A204.1 (cell line): ENCODE results near the gene NUP42.
"Not testable (repeated sequence)": the region's sequence is repeated elsewhere in the genome, so short reads cannot be mapped to it uniquely, and the experiment has no call there.

Experiments
- FAIRE-seq: peaks from 2 replicates; lab custom pipeline; 2012; peaks lifted over from hg19 to GRCh38; lab: Jason Lieb, UNC

NUP42 gene

DNA sequence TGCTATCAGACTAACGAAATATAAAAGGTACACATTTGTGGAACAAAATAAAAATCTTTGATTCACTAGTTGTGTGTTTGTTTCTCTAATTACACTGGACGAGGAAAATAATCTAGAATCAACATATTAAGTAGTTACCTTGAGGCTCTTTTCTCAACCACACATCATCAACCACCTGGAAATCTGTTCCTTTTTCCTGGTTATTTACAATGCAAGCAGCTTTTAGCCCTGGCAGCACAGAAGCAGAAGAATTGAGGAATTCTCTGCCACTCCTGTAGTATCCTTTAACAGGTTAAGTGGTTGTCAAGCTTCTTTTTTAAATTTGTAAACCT is 23.7 kb downstream of the NUP42 start:
- no peak for FAIRE-seq

DNA sequence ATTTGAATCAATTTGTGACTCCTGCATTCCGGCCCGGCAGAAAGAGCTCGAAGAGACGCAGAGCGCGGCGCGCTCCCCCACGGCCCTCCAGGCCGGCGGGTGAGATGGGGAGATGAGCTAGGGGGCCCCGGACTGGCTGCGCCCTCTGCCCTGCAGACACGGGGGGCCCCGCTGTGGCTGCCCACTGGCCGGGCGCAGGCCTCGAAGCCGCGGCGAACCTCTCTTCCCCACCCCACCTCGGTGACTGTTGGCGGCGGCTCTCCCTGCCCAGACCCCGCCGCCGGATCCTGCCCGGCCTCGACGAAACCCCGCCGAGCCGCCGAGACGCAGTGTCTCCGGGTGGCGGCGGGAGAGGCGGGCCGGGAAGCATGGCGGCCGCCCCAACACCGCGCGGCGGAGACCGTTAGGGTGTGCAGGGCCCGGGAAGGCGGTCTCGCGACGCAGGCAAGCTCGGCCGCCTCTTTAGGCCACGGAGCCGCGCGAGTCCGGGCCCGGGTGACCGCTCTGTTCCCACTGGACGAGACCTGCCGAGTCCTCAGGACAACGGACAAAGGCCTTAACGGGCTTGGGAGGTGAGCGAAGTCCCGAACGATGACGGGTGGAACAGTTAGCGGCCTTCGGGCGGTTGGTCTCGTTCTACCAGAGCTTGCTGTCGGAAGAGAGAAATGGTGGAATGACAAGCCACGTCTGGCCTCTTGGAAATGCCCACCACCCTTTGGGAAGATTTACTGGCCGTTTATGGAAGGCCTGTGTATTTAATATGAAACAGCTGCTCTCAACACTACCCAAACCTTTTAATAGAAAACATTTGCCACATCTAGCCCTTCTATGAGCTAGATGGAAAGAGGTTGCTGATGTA is 24.3 kb downstream of the NUP42 start:
- no peak for FAIRE-seq

DNA sequence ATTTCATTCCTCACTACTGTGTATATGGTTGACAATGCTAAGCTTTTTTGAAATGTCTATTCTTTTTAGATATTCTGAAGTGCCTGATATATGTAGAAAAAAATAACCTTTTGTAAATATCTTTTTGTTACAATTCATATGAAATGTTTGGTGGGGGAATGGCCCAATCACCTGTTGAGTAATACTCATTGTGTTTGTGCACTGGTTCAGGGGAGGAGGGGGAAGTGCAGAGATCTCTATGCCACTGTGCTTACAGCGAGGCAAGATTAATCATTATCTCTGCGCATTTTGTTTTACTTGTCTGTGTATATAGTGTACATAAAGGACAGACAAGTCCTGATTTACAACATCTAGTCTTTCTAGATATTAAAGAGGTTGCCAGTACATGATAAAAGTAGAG is 25.2 kb downstream of the NUP42 start:
- FAIRE-seq, result no peak

DNA sequence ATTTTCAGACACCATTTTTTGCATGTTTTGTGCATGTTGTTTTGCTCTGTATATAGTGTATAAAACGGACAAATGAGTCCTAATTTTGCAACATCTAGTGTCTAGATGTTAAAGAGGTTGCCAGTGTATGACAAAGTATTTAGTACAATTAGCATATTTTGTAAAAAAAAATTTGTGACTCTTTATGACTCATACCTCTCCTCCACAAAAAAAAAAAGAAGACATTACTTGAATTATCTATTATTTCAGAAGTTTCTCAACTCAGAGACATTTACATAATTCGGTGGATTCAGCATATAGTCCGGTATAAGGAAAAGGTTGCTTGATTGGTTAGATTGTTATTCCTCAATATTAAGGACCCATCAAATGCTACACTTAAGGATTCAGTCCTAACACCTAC is 26.0 kb downstream of the NUP42 start:
- FAIRE-seq, result no peak

DNA sequence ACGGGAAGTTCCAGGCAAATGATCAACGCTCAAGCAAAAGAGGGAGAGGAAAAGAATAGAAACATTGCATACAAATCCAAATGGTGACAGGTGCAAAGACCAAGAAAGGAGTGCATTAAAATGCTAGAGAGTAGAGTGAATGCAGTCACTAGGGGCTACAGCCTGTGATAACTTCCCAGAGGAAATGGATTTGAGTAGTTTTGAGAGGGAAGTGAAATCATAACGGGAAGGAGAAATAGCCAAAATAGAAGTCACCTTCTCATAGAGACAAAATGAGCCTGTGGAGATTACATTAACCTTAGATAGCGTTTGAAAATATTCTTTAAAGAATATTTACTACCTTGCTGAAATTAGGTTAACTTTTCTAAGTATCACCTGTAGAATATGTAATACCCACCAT is 26.5 kb downstream of the NUP42 start:
- no peak for FAIRE-seq

DNA sequence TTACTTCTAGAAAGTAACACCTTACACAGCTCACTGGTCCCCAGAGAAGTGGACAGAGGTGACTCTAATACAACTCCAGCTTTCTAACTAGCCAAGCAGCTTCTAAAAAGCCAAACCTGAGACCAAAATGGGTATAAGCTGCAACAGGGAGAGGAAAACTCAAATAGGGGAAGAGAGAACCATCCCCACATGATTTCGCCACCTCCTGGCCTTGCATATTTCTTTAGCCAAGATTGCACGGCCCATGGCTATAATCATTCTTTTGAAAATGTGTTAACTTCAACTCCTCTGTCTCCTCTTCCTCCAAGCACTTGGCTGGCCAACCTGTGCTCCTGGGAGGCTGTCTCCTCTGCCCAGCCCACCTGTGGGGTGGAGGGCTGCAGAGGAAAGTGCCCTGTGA is 28.7 kb downstream of the NUP42 start:
- FAIRE-seq, result no peak

DNA sequence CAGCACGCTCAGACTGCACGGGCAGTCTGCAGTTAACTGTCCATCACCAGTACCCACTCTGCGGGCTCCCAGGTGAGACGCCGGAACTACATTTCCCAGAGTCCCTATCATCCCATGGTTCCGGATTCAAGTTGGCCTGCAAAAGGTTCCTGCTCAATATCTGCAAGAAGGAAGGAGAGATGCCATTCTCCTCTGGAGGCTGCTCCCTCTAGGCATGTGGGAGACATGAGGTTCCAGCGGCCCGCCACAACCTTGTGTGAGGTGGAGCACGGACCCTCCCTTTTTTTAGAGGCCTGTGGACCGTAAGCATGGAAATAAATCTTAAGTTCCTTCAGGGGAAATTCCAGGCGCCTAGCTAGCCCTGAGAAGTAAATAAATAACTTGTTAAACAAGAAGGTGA is 29.7 kb downstream of the NUP42 start:
- FAIRE-seq, result no peak

DNA sequence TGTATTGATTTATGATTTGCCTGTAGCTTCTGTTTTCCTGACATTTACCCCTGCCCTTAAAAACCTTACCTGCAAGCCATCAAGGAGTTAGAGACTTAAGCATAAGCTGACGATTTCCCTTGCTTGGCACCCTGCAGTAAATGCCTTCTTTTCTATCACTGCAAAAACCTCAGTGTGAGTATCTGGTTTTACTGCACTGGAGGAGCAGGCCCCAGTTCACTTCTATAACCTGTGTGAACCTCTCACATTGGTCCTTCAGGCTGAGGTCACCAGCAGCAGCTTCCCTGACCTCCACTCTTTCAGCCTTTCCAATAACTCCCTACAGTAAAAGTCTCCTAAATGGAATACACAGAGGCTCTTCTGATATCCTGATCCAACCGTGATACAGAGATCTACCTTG is 30.5 kb downstream of the NUP42 start:
- FAIRE-seq, result no peak

DNA sequence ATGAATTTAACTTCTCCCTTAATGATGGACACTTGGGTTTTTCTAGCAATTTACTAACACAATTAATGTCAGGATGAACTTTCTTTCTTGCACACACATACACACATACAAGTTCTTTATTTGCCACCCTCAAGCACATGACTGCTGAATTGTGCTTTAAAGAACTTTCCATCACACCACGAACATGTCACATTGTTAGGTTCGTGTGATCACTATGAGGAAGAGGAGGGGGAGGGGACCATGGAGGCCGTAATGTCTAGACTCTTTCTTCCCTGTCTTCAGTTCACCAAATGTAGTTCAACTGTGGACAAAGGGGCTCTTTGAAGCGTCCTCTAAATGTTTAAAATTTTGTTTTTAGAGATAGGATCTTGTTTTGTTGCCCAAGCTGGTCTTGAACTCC is 31.0 kb downstream of the NUP42 start:
- FAIRE-seq, result no peak

DNA sequence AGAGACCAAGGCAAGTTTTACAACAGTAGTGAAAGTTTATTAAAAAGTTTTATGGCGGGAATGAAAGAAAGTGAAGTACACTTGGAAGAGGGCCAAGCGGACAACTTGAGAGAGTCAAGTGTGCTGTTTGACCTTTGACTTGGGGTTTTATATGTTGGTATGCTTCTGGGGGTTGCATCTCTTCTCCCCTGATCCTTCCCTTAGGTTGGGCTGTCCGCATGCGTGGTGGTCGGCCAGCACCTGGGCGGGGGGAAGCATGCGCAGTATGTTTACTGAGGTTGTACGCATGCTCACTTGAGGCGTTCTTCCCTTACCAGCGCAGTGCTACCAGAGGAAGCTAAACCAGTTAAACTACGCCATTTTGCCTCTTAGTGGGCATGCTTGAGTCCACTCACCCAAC is 31.9 kb downstream of the NUP42 start:
- FAIRE-seq, result no peak

DNA sequence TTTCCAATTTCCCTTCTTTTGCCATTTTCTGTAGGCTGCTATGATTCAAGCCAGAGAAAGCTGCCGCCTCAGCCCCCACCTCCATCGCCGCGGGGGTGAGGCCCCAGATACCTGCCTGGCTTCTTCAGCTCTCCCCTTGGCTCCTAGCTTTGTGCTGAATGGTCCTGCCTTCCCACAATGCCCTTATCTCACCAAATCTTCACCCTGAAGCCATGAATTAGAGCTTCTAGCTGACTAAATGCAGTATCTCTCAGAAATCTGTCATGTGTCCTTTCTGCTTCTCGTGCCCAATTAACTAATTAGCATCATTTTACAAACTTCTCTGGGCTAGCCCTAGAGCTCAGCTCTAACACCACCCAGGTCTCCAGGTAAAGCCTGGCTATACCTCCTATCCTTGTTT is 32.6 kb downstream of the NUP42 start:
- FAIRE-seq, result no peak

DNA sequence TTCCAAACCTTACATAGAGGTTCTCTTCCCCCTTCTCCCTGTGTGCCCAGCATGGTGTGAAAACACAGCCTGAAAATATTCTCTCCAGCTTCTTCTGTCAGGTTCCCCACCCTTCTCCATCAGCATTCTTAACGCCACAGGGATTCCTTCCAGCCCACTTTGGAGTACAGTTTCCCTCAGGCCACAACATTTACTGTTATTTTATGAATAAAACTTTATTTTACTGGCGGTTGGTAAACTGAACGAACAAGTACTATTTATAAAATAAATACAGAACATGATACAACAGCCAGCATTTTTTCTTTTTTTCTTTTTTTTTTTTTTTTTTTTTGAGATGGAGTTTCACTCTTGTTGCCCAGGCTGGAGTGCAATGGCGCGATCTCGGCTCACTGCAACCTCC is 33.1 kb downstream of the NUP42 start:
- FAIRE-seq, result no peak

DNA sequence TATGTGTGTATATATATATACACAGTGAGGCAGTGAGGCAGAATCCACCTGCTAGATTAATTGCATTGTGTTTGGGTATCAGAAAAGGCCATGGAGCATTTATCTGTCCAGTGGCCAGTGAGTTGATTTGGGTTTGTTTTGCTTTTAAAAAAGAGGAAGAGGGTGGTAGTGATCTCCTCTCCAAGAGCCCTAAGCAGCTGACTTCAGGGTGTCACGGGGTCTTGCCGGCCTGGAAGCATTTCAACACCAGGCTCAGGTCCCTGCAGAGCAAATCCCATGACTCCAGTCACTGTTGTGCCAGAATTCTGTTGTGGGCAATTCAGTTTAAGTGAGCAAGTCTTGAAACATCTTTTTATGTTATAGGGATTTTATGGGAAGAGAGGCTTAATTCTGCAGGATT is 34.2 kb downstream of the NUP42 start:
- no peak for FAIRE-seq

DNA sequence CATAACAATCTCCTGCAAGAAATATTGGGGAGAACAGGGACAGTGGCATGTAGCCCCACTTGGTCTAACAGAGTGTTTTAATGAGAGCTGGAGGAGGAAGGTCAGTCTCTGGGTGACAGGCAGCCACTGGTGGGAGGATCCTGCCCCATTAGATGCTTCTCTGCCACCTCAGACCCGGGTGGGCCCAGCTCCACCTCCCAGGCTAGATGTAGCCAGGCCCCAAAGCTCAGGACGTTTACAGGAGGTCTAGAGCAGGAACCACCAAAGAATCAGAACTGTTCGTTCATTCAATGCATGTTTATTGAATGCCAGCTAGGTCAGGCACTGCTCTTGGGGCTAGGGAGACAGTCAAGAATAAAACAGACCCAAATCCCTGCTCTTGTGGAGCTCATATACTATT is 36.3 kb downstream of the NUP42 start:
- no peak for FAIRE-seq

DNA sequence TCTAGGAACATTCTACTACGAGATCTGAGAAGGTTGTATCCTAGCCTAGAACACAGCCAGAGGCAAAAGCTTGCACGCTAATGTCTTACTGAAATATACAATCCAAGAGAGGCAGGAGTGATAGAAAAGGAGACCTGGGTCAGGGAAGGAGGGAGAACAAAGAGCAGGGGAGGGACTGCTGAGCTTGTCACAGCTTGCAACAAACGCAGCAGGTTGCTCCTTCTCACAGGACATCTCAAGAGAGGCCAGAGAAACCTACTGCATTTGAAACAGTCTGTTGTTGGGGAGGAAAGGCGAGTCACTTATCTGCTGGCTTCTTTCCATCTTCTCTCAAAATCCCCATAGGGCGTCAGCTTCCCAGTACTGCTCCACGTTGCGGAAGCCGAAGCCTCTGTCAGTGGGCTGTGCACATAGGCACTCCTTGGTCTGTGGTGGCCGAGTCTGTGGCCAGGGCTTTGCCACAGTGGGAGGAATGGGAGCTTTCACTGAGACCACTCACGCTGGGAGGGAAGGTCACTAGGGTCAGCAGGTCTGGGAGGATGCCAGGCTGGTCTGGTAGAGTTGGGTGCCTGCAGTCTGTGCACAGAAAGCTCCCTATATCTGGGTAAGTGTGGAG is 39.0 kb downstream of the NUP42 start:
- no peak for FAIRE-seq

DNA sequence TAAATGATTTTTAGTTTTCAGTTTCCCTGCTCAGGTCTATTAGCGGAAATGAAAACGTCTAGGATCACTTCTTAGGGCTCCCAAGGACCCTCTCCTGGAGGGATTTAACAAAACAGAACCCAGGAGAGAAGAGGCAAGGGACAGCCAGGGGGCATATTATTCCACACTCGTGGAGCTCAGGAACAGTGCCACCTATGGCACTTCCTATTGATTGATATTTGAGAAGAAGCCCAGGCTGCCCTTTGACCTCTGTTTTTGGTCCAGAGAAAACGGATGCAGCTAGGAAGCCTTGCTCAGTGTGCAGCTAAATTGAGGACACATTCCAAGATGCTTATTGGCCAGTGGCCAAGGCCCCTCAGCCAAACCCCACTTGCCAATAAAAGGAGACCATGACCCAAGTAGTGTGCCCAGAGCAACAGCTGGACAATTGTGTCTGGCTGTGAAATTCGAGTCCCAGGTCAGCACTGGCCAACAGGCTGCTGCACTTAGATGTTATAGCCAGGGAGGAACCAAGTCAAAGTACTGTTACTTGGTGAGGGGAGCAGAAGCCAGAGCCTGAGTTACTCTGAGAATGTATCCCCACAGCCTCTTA is 40.7 kb downstream of the NUP42 start:
- no peak for FAIRE-seq

DNA sequence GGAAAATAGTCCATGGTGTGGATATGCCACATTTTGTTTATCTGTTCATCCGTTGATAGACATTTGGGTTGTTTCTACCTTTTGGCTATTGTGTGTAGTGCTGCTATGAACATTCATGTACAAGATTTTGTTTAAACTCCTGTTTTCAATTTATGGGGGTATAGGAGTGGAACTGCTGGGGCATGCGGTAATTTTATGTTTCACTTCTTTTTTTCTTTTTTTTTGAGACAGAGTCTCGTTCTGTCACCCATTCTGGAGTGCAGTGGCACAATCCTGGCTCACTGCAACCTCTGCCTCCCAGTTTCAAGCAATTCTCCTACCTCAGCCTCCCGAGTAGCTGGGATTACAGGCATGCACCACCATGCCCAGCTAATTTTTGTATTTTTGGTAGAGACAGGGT is 42.5 kb downstream of the NUP42 start:
- FAIRE-seq, result not testable (repeated sequence)

DNA sequence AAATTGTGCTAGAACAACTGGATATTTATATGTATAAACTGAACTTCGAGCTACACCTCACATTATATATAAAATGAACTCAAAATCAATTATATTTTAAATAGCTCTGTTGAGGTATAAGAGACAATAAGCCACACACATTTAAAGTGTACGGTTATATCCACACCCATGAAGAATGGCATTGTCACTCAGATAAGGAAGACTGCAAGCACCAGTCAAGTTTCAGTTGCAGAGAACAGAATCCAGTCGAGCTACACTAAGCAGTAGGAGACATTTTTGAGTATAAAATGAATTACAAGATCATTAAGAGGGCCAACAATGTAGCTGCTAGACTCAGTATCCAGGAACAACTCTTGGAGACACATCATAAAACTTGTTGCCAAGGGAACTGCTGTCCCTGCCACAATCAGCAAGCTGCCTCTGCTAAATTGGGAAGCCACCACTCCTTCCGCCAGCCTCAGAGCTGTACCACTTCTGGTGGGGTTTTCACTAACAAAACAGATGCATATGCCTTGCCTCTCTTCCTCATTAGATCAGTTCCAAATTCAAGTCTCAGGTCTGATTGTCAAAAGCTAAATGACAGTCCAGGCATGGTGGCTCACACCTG is 45.1 kb downstream of the NUP42 start:
- FAIRE-seq, result no peak

DNA sequence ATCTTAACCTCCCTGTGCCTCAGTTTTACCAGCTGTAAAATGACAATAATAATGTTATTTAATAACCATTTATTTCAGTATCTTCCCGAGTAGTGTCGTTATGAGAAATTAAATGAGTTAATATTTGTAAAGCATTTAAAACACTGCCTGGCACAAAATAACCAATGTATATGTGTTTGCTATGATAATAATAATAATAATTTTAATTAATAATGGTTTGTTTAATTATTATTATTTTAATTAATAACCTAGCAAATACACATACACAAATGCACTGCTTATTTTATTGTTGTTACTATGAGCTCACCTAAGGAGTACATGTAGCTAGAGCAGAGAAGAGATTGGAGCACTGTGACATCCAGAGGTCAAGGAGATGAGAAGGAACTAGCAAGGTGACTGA is 46.6 kb downstream of the NUP42 start:
- no peak for FAIRE-seq

DNA sequence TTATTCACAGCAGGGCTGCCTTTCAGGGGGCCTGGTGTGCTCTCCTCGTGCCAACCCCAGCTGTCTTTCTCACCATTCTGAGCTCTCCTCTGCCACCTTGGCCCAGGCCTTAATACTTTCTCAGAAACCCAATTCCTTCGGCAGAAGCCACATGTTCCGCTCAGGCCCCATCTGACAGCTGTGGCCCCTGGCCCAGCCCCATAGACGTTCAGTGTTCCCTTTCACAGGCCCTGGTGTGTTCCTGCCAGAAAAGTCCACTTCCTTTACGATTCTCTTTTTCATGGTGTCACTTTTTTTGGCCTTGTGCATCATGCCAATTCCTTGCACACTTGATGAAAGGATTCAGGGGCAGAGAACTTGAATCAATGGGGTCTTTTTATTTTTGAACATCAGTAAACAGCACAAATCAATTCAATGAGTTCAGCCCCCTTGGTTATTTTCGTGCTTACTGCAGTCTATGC is 48.8 kb downstream of the NUP42 start:
- no peak for FAIRE-seq

DNA sequence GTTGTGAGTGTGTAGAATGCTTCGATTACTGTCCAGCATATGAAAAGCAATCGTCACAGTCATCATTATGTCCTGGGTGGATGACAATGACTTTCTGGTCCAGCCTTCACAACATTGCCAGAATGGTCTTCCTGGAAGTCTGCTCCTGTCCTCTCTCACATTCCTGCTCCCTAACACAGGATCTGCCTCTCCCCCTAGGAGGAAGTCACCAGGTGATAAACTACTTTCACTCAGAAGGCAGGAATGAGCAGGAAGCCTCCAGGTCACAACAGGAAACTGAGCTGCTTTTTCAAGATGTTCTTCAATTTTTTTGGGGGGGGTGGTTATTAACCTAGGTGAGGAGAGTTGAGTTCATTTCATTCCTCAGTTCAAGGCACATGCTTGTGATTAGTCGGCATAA is 51.1 kb downstream of the NUP42 start:
- no peak for FAIRE-seq

DNA sequence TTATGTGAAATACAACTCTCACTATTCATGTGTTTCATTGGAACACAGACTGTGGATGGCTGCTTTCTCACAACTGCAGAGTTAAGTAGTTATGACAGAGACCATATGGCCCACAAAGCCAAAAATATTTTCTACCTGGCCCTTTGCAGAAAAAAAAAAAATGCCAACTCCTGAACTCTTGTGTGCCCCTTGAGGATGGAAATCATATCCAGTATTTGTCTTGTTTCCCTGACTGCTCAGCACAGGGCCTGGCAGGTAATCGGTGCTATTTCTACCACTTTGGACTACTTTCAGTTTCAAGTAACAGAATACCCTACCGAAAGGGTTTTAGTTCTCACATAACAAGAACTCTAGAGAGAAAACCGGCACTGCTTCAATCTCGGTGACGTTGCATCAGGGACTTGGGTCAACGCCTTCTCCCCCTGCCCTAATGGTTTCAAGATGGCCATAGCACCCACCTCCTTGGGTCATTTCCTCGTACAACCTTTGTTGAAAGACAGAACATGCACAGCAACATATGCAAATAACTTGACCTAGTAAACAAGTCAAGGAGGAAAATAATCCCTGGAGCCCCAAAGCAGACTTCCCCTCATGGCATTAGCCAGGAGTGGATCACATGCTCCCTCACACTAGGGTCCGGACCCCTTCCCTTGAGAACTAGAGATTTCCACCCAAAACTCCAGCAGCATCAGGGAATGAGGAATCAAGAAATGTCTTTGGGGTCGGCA is 52.9 kb downstream of the NUP42 start:
- no peak for FAIRE-seq

DNA sequence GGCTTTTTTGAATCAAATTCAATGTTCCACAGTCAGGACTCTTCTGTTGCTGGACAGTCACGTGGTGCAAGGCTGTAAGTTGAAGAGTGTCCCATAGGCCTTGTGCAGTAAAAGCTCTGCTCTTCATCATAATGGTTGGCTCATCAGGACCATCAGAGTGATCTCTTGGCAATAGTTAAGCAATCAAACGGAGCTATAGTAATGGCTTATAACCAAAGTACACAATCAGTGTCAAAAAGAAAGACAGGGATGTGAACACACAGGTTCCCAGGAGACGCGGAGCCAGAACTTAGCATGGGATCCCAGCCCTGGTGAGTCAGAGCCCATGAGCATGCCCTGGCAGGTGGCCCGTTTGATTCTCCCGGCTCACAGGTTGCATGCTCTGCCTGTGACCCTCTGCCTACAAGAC is 54.0 kb downstream of the NUP42 start:
- no peak for FAIRE-seq
